HL-60 (cell line): ENCODE measurements around the gene TBCC.

Experiments used
- DNase-seq, 2 experiments: peaks; one replicate each; pipeline ENCODE4 v3.0.0-alpha.2; 2010 to 2020; ENCODE audit warnings: low read depth in 1 of 2, low spot score in 1 of 2
- H3K27ac ChIP-seq: fragments of 250-450 bp; sonication (Bioruptor Pico); replicated peaks from 2 replicates; pipeline ENCODE4 v1.5.1; 2020; ENCODE audit warnings: mild to moderate bottlenecking, moderate library complexity
- H3K27me3 ChIP-seq: fragments of 250-450 bp; sonication (Bioruptor Pico); 2 replicates; pipeline ENCODE4 v1.5.1; 2021; ENCODE audit warnings: mild to moderate bottlenecking, moderate library complexity; ENCODE audit not compliant: insufficient read depth, poor library complexity, severe bottlenecking
- H3K4me3 ChIP-seq: replicated peaks from 2 replicates; pipeline ENCODE4 v1.5.1; 2011; ENCODE audit warnings: mild to moderate bottlenecking, control low read depth, low read length; ENCODE audit not compliant: insufficient read depth
- CTCF ChIP-seq: IDR thresholded peaks from one replicate; pipeline ENCODE4 v1.5.1; 2011; ENCODE audit warnings: low read length, control low read depth, inconsistent platforms; ENCODE audit not compliant: insufficient read depth
- GABPA ChIP-seq: IDR thresholded peaks from 2 replicates; pipeline ENCODE4 v1.6.1; 2012; ENCODE audit warnings: low read depth
- POLR2AphosphoS5 ChIP-seq: IDR thresholded peaks from 2 replicates; pipeline ENCODE4 v1.6.1; 2012; ENCODE audit warnings: low read depth
- REST ChIP-seq: IDR thresholded peaks from 2 replicates; pipeline ENCODE4 v1.6.1; 2012; ENCODE audit warnings: low read depth; ENCODE audit not compliant: insufficient replicate concordance
- SPI1 ChIP-seq: IDR thresholded peaks from 2 replicates; pipeline ENCODE4 v1.6.1; 2012; ENCODE audit warnings: low read depth, mild to moderate bottlenecking, borderline replicate concordance

Gene TBCC

GRCh38 chr6:42709871-42710270, 36.0 kb downstream of the TBCC start:
- H3K4me3 ChIP-seq, result no peak overlapping the region
- TF ChIP-seq REST (no peak), SPI1 (no peak)
- no peaks in the 10 kb centered on the region for H3K27me3 ChIP-seq
- no peak overlapping the region for H3K27ac ChIP-seq
- DNase-seq, result no peak

GRCh38 chr6:42708096-42708495, 37.8 kb downstream of the TBCC start:
- TF ChIP-seq GABPA (no peak), POLR2AphosphoS5 (no peak), SPI1 (no peak), REST (no peak), CTCF (no peak)
- Histone ChIP-seq H3K27ac (no peak overlapping the region), H3K4me3 (no peak overlapping the region), H3K27me3 (no peaks in the 10 kb centered on the region)
- no peak for DNase-seq

GRCh38 chr6:42707595-42707994, 38.3 kb downstream of the TBCC start:
- Histone ChIP-seq H3K27ac (no peak overlapping the region), H3K27me3 (no peaks in the 10 kb centered on the region), H3K4me3 (no peak overlapping the region)
- no peak for DNase-seq
- no peak for TF ChIP-seq POLR2AphosphoS5
- no peak for TF ChIP-seq SPI1
- no peak for TF ChIP-seq REST
- TF ChIP-seq GABPA, result no peak
- no peak for TF ChIP-seq CTCF

- Histone ChIP-seq H3K4me3 (no peak overlapping the region), H3K27me3 (no peaks in the 10 kb centered on the region), H3K27ac (no peak overlapping the region)
- TF ChIP-seq CTCF (no peak), REST (no peak), POLR2AphosphoS5 (no peak), SPI1 (no peak), GABPA (no peak)
- no peak for DNase-seq
Observed at GRCh38 chr6:42704937-42705374, 40.9 kb downstream of the TBCC start.
